Measurements from ENCODE around the gene CDH19.

CDH19 gene

GRCh38 chr18:66564236-66564635, 39.7 kb downstream of the CDH19 start:
- TF ChIP-seq ZNF274 (IDR thresholded peaks at IDR 0.05; ENCODE audit: low read depth, low read length): no peak
- no peak for TF ChIP-seq YY1 (IDR thresholded peaks at IDR 0.05; ENCODE audit: insufficient read depth, insufficient read length)
- TF ChIP-seq SUZ12 (IDR thresholded peaks at IDR 0.05; ENCODE audit: extremely low read depth, insufficient read depth, insufficient read length): no peak
- DNase-seq (ENCODE audit: low read depth, low spot score): no peak
- no peaks in the 10 kb centered on the region for H3K36me3 ChIP-seq (ENCODE audit: insufficient read depth, insufficient read length, low read length)

GRCh38 chr18:66562279-66562678, 41.6 kb downstream of the CDH19 start:
- Histone ChIP-seq H3K36me3 (ENCODE audit: insufficient read depth, insufficient read length, low read length) (no peaks in the 10 kb centered on the region), H3K27me3 (ENCODE audit: insufficient read depth, insufficient read length) (no peaks in the 10 kb centered on the region), H3K9me3 (ENCODE audit: insufficient read depth, low read length) (no peaks in the 10 kb centered on the region), H3K4me3 (ENCODE audit: insufficient read length, low read depth) (no peak overlapping the region), H3K9ac (ENCODE audit: insufficient read length, low read depth) (no peak overlapping the region), H3K4me1 (ENCODE audit: insufficient read depth, insufficient read length) (no peaks in the 10 kb centered on the region)
- no peak for TF ChIP-seq SUZ12 (IDR thresholded peaks at IDR 0.05; ENCODE audit: extremely low read depth, insufficient read depth, insufficient read length)
- no peak for TF ChIP-seq YY1 (IDR thresholded peaks at IDR 0.05; ENCODE audit: insufficient read depth, insufficient read length)
- no peak for TF ChIP-seq ZNF274 (IDR thresholded peaks at IDR 0.05; ENCODE audit: low read depth, low read length)
- DNase-seq (ENCODE audit: low read depth, low spot score): no peak

More at GRCh38 chr18:66564236-66564635, 39.7 kb downstream of the CDH19 start:
- no peak overlapping the region for H3K4me3 ChIP-seq (ENCODE audit: insufficient read length, low read depth)
- H3K9me3 ChIP-seq (ENCODE audit: insufficient read depth, low read length): no peaks in the 10 kb centered on the region
- H3K4me1 ChIP-seq (ENCODE audit: insufficient read depth, insufficient read length): no peaks in the 10 kb centered on the region
- no peak overlapping the region for H3K9ac ChIP-seq (ENCODE audit: insufficient read length, low read depth)
- H3K27me3 ChIP-seq (ENCODE audit: insufficient read depth, insufficient read length): no peaks in the 10 kb centered on the region

GRCh38 chr18:66560094-66560493, 43.8 kb downstream of the CDH19 start:
- no peaks in the 10 kb centered on the region for H3K36me3 ChIP-seq (ENCODE audit: insufficient read depth, insufficient read length, low read length)
- H3K27me3 ChIP-seq (ENCODE audit: insufficient read depth, insufficient read length): no peaks in the 10 kb centered on the region
- TF ChIP-seq ZNF274 (IDR thresholded peaks at IDR 0.05; ENCODE audit: low read depth, low read length) (no peak), YY1 (IDR thresholded peaks at IDR 0.05; ENCODE audit: insufficient read depth, insufficient read length) (no peak), SUZ12 (IDR thresholded peaks at IDR 0.05; ENCODE audit: extremely low read depth, insufficient read depth, insufficient read length) (no peak)
- H3K4me3 ChIP-seq (ENCODE audit: insufficient read length, low read depth): no peak overlapping the region
- no peak overlapping the region for H3K9ac ChIP-seq (ENCODE audit: insufficient read length, low read depth)
- DNase-seq (ENCODE audit: low read depth, low spot score): peak; percentile 8
- no peaks in the 10 kb centered on the region for H3K9me3 ChIP-seq (ENCODE audit: insufficient read depth, low read length)
- no peaks in the 10 kb centered on the region for H3K4me1 ChIP-seq (ENCODE audit: insufficient read depth, insufficient read length)

GRCh38 chr18:66558773-66559172, 45.1 kb downstream of the CDH19 start:
- Histone ChIP-seq H3K4me3 (ENCODE audit: insufficient read length, low read depth) (no peak overlapping the region), H3K27me3 (ENCODE audit: insufficient read depth, insufficient read length) (no peaks in the 10 kb centered on the region), H3K36me3 (ENCODE audit: insufficient read depth, insufficient read length, low read length) (no peaks in the 10 kb centered on the region), H3K9ac (ENCODE audit: insufficient read length, low read depth) (no peak overlapping the region), H3K9me3 (ENCODE audit: insufficient read depth, low read length) (no peaks in the 10 kb centered on the region), H3K4me1 (ENCODE audit: insufficient read depth, insufficient read length) (no peaks in the 10 kb centered on the region)
- no peak for DNase-seq (ENCODE audit: low read depth, low spot score)
- no peak for TF ChIP-seq YY1 (IDR thresholded peaks at IDR 0.05; ENCODE audit: insufficient read depth, insufficient read length)
- TF ChIP-seq SUZ12 (IDR thresholded peaks at IDR 0.05; ENCODE audit: extremely low read depth, insufficient read depth, insufficient read length): no peak
- no peak for TF ChIP-seq ZNF274 (IDR thresholded peaks at IDR 0.05; ENCODE audit: low read depth, low read length)

GRCh38 chr18:66557091-66557490, 46.8 kb downstream of the CDH19 start:
- DNase-seq (ENCODE audit: low read depth, low spot score): no peak
- no peaks in the 10 kb centered on the region for H3K27me3 ChIP-seq (ENCODE audit: insufficient read depth, insufficient read length)
- no peaks in the 10 kb centered on the region for H3K36me3 ChIP-seq (ENCODE audit: insufficient read depth, insufficient read length, low read length)
- no peak overlapping the region for H3K4me3 ChIP-seq (ENCODE audit: insufficient read length, low read depth)
- TF ChIP-seq SUZ12 (IDR thresholded peaks at IDR 0.05; ENCODE audit: extremely low read depth, insufficient read depth, insufficient read length) (no peak), ZNF274 (IDR thresholded peaks at IDR 0.05; ENCODE audit: low read depth, low read length) (no peak), YY1 (IDR thresholded peaks at IDR 0.05; ENCODE audit: insufficient read depth, insufficient read length) (no peak)
- no peaks in the 10 kb centered on the region for H3K9me3 ChIP-seq (ENCODE audit: insufficient read depth, low read length)
- no peaks in the 10 kb centered on the region for H3K4me1 ChIP-seq (ENCODE audit: insufficient read depth, insufficient read length)
- H3K9ac ChIP-seq (ENCODE audit: insufficient read length, low read depth): no peak overlapping the region

- H3K9ac ChIP-seq (ENCODE audit: insufficient read length, low read depth): no peak overlapping the region
- H3K27me3 ChIP-seq (ENCODE audit: insufficient read depth, insufficient read length): no peaks in the 10 kb centered on the region
- no peaks in the 10 kb centered on the region for H3K9me3 ChIP-seq (ENCODE audit: insufficient read depth, low read length)
- TF ChIP-seq SUZ12 (IDR thresholded peaks at IDR 0.05; ENCODE audit: extremely low read depth, insufficient read depth, insufficient read length) (no peak), ZNF274 (IDR thresholded peaks at IDR 0.05; ENCODE audit: low read depth, low read length) (no peak)
- DNase-seq (ENCODE audit: low read depth, low spot score): no peak
- no peak overlapping the region for H3K4me3 ChIP-seq (ENCODE audit: insufficient read length, low read depth)
- H3K4me1 ChIP-seq (ENCODE audit: insufficient read depth, insufficient read length): no peaks in the 10 kb centered on the region
- no peaks in the 10 kb centered on the region for H3K36me3 ChIP-seq (ENCODE audit: insufficient read depth, insufficient read length, low read length)
Observed at GRCh38 chr18:66555585-66555984, 48.3 kb downstream of the CDH19 start.

GRCh38 chr18:66553824-66554223, 50.1 kb downstream of the CDH19 start:
- Histone ChIP-seq H3K27me3 (ENCODE audit: insufficient read depth, insufficient read length) (no peaks in the 10 kb centered on the region), H3K4me3 (ENCODE audit: insufficient read length, low read depth) (no peak overlapping the region), H3K36me3 (ENCODE audit: insufficient read depth, insufficient read length, low read length) (no peaks in the 10 kb centered on the region), H3K4me1 (ENCODE audit: insufficient read depth, insufficient read length) (no peaks in the 10 kb centered on the region), H3K9me3 (ENCODE audit: insufficient read depth, low read length) (no peaks in the 10 kb centered on the region), H3K9ac (ENCODE audit: insufficient read length, low read depth) (no peak overlapping the region)
- DNase-seq (ENCODE audit: low read depth, low spot score): no peak
- TF ChIP-seq YY1 (IDR thresholded peaks at IDR 0.05; ENCODE audit: insufficient read depth, insufficient read length): no peak
- no peak for TF ChIP-seq SUZ12 (IDR thresholded peaks at IDR 0.05; ENCODE audit: extremely low read depth, insufficient read depth, insufficient read length)
- TF ChIP-seq ZNF274 (IDR thresholded peaks at IDR 0.05; ENCODE audit: low read depth, low read length): no peak

- H3K9me3 ChIP-seq (ENCODE audit: insufficient read depth, low read length): no peaks in the 10 kb centered on the region
Observed at GRCh38 chr18:66550366-66550765, 53.5 kb downstream of the CDH19 start.

More at GRCh38 chr18:66550366-66550765, 53.5 kb downstream of the CDH19 start:
- H3K4me1 ChIP-seq (ENCODE audit: insufficient read depth, insufficient read length): no peaks in the 10 kb centered on the region
- DNase-seq (ENCODE audit: low read depth, low spot score): no peak
- no peak for TF ChIP-seq YY1 (IDR thresholded peaks at IDR 0.05; ENCODE audit: insufficient read depth, insufficient read length)
- TF ChIP-seq ZNF274 (IDR thresholded peaks at IDR 0.05; ENCODE audit: low read depth, low read length): no peak
- no peak for TF ChIP-seq SUZ12 (IDR thresholded peaks at IDR 0.05; ENCODE audit: extremely low read depth, insufficient read depth, insufficient read length)
- no peak overlapping the region for H3K9ac ChIP-seq (ENCODE audit: insufficient read length, low read depth)
- no peak overlapping the region for H3K4me3 ChIP-seq (ENCODE audit: insufficient read length, low read depth)
- H3K36me3 ChIP-seq (ENCODE audit: insufficient read depth, insufficient read length, low read length): no peaks in the 10 kb centered on the region
- H3K27me3 ChIP-seq (ENCODE audit: insufficient read depth, insufficient read length): no peaks in the 10 kb centered on the region

All from NT2/D1 (cell line).